ENCODE results near the gene EGFL8.

DNA sequence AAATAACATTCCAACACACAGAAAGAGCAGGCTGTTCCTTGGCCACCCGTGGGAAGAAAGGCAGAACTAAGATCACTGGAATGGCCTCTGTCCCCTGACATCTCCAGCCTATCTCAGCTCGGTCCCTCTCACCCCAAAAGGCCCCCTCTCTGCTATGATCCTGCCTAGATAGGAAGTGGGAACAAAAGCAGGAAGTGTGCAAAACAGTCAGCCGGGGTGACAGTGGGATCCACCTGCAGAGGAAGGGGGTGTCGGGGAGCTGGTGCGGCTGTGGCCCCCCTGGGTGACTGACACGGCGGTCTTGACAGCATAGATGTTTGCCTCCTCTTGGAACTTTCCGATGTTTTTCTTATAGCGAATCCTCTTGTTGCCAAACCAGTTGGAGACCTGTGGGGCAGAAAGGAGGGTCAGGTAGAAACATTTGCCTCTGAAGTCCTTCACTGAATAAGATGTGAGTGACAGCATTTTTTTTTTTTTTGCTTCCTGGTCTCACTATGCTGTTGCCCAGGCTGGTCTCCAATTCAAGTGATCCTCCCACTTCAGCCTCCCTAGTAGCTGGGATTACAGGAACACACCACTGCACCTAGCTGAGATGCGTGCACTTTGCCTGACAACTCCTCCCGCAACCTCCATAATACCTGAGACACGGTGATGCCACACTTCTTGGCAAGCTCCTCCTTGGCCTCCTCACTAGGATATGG, 22.8 kb downstream of the EGFL8 start:
- no peak for TF ChIP-seq EZH2 (IDR thresholded peaks at IDR 0.05; ENCODE audit: low read depth, low read length, severe bottlenecking)
- TF ChIP-seq POLR2A (IDR thresholded peaks at IDR 0.05; ENCODE audit: control extremely low read depth in 1 of 2, low read depth in 2 of 2, low read length in 2 of 2), result no peak
- TF ChIP-seq TAF1 (IDR thresholded peaks at IDR 0.05; ENCODE audit: low read depth, low read length), result no peak
- TF ChIP-seq, protein P1, sequence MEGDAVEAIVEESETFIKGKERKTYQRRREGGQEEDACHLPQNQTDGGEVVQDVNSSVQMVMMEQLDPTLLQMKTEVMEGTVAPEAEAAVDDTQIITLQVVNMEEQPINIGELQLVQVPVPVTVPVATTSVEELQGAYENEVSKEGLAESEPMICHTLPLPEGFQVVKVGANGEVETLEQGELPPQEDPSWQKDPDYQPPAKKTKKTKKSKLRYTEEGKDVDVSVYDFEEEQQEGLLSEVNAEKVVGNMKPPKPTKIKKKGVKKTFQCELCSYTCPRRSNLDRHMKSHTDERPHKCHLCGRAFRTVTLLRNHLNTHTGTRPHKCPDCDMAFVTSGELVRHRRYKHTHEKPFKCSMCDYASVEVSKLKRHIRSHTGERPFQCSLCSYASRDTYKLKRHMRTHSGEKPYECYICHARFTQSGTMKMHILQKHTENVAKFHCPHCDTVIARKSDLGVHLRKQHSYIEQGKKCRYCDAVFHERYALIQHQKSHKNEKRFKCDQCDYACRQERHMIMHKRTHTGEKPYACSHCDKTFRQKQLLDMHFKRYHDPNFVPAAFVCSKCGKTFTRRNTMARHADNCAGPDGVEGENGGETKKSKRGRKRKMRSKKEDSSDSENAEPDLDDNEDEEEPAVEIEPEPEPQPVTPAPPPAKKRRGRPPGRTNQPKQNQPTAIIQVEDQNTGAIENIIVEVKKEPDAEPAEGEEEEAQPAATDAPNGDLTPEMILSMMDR (IDR thresholded peaks at IDR 0.05; ENCODE audit: control extremely low read depth in 1 of 3, insufficient read depth in 1 of 3, low read depth in 1 of 3, low read length in 3 of 3), result no peak
- TF ChIP-seq EP300 (IDR thresholded peaks at IDR 0.05; ENCODE audit: borderline replicate concordance in 1 of 2, low read depth in 2 of 2, low read length in 2 of 2), result no peak
- TF ChIP-seq, protein P2, sequence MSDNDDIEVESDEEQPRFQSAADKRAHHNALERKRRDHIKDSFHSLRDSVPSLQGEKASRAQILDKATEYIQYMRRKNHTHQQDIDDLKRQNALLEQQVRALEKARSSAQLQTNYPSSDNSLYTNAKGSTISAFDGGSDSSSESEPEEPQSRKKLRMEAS (IDR thresholded peaks at IDR 0.05), result no peak

Measured in H1 (cell line).